C4-2B (cell line): ENCODE measurements around the gene KDSR.

ENCODE experiments used
- ZFX ChIP-seq: fragments of 450-650 bp; IDR thresholded peaks from 2 replicates; pipeline ENCODE4 v1.6.1; 2017
- TF ChIP-seq, protein P1 (sequence below): fragments of 450-650 bp; conservative IDR thresholded peaks from 2 replicates; pipeline ENCODE4 v1.5.1; 2017; ENCODE audit warnings: mild to moderate bottlenecking

DNA sequence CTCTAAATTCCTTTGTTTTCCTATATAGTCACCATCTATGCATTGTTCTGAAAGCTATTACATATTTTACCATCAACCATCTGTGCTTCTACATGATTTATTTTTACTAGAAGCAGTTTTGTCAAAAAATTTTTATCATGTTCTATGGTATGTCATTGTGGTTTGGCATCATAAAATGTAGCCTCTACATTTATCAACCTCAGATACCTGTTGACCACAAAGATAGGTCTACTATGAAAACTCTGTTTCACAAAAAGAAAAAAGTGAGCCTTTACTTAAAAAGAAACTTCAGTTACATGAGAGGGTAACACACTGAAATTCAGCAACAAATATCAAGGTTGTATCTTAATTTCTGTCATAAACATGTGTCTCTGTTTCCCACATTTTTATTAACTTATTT lies 51.1 kb downstream of the KDSR start:
- TF ChIP-seq, protein P1, sequence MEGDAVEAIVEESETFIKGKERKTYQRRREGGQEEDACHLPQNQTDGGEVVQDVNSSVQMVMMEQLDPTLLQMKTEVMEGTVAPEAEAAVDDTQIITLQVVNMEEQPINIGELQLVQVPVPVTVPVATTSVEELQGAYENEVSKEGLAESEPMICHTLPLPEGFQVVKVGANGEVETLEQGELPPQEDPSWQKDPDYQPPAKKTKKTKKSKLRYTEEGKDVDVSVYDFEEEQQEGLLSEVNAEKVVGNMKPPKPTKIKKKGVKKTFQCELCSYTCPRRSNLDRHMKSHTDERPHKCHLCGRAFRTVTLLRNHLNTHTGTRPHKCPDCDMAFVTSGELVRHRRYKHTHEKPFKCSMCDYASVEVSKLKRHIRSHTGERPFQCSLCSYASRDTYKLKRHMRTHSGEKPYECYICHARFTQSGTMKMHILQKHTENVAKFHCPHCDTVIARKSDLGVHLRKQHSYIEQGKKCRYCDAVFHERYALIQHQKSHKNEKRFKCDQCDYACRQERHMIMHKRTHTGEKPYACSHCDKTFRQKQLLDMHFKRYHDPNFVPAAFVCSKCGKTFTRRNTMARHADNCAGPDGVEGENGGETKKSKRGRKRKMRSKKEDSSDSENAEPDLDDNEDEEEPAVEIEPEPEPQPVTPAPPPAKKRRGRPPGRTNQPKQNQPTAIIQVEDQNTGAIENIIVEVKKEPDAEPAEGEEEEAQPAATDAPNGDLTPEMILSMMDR, result no peak
- TF ChIP-seq ZFX, result no peak
